Ramos (cell line): ENCODE results near the gene TMEM164.

Experiments used
- in situ Hi-C: fragments of 300-500 bp; cut with MboI; formaldehyde crosslinking; loops from one replicate; pipeline ENCODE4 v1.14.3; 2022; ENCODE audit warnings: low sequenced_read_pairs; ENCODE audit not compliant: unreplicated experiment

TMEM164 gene

DNA sequence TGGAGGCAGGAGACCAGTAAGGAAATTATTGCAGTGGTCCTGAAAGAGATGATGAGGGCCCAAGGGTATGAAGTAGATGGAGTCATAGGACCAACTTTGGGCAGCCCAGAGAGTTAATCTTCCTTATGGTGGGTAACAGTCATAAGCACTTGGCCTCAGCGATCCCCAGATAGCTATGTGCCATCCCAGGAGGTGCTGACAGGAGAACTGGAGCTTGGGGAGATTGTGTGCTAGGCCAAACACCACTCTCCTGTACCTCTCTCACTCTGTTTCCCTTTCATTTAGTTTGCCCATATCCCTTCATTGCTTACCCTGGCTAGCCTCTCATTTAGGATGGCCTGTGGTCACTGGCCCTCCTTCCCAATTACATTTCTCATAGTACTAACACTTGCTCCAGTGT lies 60.0 kb downstream of the TMEM164 start:
- in situ Hi-C loops, result no loop called here

DNA sequence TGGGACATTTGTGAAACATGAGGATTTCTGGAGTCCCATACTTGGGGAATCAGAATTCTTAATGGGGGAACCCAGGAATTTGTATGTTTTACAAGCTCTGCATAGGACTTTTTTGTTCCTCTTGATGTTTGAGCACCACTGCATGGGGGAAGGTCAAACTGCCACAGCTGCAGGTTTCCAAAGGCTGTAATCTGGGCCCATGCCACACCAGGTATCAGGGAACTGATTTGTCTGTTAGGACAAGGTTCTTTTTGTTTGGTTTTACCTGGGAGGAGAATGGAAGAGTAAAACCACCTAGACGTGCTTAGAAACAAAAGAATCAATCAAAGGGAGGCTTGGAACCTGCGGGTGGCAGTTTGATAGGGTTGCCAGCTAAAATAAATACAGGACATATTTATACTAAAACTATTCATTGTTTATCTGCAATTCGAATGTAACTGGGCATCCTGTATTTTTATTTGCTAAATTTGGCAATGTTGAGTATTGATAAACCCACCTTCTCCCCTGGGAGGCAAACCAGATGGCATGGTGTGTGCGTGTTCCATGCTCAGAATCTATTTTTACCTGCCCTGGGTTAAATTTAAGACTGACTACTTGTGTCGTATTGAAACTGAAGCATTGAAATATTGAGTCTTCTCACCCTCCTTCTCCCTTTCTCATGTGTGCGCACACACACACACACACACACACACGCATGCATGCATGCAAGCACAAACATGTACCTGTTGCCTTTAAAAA lies 63.7 kb downstream of the TMEM164 start:
- in situ Hi-C loops, result no loop called here

DNA sequence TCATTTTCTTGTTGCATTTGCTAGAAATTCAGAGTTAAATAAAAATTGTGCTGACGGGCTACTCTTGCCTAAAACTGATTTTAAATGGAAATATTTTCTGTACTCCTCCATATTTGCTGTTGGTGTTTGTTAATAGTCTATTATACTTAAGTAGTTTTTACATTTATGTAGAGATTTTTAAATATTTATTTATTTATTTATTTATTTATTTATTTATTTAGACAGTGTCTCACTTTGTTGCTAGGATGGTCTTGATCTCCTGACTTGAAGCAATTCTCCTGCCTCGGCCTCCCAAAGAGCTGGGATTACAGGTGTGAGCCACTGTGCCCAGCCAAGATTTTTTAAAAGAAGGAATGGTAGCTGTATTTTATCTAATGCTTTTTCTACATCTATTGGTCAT lies 68.1 kb downstream of the TMEM164 start:
- in situ Hi-C loops, result no loop called here

DNA sequence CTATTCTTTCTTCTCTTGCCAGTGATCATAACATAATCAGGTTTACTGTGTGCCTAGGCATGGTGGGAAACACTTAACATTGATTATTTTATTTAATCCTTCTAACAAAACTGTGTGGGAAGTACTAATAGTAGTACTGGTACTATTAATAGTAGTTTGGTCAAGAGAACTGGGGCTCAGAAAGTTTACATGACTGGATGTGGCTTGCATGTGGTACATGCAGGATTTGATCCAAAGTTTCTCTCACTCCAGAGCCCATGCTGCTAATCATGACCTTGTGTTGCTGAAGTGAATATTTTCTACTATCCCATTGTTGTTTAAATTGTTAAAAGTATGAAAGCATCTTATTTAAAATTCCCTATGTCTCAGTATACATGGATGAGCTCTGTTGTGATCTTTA lies 78.4 kb downstream of the TMEM164 start:
- in situ Hi-C loops, result no loop called here

DNA sequence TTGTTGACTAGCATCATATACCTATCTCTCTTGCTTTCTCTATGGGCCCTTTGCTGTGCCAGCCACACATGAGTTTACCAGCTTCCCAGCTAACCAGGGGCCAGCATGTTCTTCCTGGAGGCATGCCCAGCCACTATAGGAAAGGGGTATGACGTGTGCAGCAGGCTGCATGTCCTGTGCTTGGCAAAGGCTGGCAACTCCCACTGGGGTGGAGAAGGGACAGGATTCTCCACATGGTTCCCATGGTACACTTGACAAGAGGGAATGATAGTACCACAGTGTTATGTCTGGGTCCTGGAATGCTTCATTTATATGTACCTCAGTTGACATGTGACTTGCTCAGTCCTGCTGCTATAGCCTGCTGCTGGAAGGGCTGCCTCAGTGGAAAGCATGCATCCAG lies 78.8 kb downstream of the TMEM164 start:
- in situ Hi-C loops, result no loop called here

DNA sequence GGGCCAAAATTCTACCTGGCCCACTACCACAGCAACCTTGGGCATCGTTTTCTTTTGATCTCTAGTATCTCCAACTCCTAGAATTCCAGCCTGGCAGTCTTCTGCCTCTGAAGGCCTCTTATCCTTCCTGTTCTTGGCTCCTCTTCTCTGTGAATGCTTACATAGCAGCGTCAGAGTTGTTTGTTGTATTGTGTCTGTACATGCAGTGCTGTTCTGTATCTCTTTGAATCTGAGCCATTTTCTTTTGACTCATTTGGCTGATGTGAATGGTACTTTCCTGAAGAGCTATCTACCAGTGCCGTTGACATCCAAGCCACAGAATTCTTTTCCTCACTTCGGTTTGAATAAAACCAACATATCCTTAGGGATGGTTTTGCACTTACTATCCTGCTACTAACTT lies 79.2 kb downstream of the TMEM164 start:
- in situ Hi-C loops, result no loop called here

DNA sequence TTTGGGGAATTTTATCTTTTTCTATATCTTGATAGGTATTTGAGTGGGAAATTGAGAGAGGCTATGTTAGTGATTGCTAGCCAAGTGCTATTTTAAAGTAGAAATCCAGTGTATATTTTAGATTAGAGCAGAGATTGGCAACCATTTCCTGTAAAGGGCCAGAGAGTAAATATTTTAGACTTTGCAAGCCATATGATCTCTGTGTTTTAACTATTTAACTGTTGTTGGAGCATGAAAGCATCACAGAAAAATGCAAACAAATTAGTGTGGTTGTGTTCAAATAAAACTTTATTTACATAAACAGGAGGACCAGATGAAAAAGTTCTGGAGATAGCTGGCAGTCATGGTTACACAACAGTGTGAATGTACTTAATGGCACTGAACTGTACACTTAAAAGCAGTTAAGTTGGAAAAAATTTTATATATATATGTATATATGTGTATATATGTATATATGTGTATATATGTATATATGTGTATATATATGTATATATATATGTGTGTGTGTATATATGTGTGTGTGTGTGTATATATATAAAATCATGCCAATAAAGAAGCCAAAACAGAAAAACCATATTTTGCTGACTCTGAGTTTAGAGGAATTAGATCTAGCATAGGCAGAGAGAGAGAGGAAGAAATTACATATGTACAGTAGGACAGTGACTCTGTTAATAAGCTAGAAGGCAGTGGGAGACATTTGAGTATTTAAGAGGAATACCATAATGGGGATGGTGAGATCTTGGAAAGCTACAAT lies 83.4 kb downstream of the TMEM164 start:
- in situ Hi-C loops, result no loop called here

DNA sequence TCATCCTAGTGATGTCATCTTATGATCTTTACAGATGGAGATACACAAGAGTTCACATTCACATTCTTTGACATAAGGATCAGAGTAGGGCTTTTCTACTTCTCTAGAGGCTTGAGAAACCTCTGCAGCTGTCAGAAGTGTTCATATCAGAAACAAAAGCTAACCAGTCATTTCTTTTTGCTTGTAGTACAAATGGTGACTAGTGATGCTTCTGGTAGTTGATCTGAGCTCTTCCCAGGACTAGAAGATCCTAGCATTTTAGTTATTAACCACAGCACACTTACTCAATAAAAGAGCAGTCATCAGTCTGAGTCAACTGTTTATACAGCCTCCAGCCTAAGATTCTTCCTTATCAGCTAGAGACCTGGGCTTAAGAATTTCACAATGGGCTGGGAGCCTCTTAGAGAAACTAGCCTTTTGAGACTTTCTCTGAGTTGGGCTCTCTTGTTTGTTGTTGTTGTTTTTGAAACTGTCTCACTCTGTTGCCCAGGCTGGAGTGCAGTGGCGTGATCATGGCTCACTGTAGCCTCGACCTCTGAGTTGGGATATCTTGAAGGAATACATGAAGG lies 84.1 kb downstream of the TMEM164 start:
- in situ Hi-C loops, result no loop called here

DNA sequence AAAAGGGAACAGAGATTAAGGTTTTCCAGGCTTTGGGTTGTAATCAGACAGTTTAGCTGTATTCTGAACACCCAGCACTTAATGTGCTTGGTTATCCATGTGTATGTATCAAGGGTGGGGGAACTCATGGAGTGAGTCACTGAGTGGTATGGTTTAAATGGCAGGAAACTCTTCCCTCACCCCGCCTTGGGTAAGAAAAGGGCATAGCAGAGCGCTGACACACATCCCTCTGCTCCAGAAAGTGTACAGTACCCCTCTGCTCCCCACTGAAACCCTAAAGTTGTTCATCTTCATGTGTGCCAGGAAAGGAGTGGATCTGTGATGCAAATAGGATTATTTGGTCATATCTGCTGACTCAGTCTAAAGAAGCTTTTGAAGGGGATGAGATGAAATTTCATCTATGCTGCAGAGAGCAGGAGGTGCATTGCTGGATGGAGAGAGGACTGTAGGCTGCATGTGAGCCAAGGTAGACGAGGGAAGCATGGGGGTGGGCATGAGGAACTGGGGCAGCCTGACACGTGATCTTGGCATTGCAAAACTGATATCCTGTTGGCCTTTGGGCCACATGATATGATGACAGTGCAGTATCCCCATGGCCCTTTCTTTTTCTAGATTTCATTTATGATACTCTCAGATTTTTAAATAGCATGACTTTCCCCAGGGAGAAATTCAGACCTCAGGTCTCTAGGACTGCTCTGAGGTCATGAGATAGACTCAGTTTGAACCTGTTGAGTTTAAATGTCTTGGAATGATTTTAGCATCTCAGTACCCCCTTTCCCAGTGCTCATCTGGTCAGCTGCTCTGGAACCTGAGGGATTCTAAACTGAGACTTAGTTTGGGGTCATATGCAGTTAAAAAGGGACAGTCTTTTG lies 84.8 kb downstream of the TMEM164 start:
- in situ Hi-C loops, result no loop called here

DNA sequence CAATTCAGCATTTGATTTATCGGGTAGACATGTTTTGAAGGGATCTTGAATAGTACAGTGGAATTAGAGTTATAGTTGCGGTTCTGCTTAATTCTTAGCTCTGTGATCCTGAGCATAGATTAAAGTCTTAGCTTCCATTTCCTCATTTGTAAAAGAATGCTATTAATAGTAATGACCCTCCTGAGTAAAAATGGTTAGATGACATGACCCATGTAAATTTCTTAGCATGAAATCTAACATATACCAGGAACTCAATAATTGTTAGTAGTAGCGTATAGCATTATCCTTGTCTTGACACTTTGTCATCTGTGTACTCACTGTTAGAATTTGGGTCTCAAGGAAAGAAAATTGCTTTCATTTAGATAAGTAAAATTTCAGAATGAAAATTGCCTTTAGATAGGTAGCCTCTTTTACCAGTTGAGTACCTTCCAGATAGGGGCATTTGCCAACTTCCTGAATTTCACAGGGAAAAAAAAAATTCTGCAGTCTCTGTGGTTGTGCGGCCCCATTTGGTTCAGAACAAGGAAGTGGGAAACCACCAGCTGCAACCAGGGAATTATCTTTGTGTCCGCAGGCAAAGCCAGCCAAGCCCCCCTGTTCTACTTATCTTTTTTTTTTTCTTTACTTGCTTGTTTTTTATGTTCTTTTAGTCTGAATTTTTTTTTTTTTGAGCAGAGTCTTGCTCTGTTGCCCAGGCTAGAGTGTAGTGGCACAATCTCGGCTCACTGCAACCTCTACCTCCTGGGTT lies 86.9 kb downstream of the TMEM164 start:
- in situ Hi-C loops, result no loop called here

DNA sequence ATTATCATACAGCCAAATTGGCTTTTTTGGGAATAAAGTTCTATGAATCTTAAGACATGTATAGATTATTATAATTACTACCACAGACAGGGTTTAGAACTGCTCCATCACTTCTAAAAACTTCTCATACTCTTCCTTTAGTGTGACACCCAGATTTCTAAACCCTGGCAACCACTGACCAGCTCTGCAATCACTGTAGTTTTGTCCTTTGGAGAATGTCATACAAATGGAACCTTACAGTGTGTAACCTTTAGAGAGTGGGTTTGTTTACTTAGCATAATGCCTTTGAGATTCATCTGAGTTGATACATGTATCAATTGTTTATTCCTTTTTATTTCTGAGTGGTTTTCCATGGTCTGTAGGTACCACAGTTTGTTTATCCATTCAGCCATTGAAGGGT lies 95.0 kb downstream of the TMEM164 start:
- in situ Hi-C loops, result no loop called here

DNA sequence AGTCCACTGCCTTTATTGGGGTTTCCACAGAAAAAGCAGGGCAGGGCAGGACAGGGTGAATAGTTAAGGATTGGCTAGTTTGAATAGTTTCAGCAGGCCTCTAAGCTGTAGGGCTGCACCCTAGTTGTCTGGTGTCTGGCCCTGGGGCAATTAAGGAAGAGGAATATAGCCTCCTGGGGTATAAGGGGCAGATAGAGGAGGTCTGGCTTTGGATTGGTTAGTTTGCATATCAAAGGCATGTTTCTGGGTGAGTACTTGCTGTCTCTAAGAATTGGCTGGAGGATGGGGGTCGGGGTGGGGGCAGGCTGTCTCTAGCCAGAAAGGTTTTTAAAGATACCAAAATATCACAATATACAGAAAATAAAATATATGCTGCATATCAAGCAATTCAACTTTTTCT lies 100.4 kb downstream of the TMEM164 start:
- in situ Hi-C loops, result no loop called here

DNA sequence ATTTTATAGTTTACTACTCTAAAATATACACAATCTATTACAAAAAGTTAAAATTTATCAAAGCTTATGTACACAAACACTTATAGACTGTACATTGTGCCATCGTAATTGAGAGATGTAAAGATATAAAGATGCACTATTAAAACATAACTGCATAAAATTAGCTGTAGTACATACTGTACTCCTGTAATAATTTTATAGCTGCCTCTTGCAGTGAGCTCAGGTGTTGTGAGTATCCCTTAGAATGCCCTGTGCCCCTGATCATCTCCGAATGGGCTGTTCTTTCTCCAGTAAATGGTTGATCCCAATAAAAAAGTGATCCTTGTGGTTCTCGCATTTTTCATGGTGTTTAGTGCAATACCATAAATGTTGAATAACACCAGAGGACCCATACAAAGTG lies 101.2 kb downstream of the TMEM164 start:
- in situ Hi-C loops, result no loop called here

DNA sequence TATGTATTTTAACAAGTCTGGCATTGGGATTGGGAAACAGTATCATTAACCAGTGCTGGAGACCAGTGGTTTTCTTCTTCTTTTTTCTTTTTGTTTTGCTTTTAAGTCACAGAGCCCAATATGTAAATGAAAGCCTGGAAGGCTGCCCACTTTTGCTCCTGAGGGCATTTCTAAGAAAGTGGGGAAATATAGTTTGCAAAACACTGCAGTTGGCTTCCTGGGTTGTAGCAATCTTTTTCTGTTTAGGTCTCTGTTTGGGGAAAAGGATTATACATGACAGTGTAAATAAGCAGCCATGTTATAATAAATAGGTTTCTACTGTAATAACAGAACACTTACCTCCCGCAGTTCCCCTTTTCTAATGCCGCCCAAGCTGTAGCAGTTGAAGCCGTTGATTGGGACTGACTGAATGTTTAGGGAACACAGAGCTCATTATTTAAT lies 105.5 kb downstream of the TMEM164 start:
- in situ Hi-C loops, result no loop called here

DNA sequence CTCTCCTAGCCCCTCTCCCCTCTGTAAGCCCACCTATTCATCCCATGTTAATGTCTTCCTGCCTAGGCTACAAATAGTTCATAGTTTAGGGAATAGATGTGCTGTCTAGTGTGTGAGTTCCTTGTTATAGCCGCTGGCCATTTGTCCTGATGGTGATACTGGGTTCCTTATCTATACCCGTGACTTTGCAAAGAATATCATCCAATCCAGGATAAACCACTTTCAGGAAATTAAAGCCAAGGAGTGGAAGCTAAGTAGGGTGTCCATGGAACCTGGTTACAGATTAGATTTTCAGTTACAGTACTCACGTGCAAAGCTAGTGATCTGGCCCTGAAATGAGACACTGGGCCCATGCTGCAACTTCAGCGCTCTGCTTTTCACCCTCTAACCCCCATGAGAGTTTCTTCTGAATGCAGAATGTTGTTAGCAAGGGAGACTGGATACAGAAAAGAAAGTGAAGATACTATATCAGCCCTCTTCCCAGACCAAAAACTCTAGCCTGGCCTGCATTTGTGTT lies 111.4 kb downstream of the TMEM164 start:
- in situ Hi-C loops, result no loop called here

DNA sequence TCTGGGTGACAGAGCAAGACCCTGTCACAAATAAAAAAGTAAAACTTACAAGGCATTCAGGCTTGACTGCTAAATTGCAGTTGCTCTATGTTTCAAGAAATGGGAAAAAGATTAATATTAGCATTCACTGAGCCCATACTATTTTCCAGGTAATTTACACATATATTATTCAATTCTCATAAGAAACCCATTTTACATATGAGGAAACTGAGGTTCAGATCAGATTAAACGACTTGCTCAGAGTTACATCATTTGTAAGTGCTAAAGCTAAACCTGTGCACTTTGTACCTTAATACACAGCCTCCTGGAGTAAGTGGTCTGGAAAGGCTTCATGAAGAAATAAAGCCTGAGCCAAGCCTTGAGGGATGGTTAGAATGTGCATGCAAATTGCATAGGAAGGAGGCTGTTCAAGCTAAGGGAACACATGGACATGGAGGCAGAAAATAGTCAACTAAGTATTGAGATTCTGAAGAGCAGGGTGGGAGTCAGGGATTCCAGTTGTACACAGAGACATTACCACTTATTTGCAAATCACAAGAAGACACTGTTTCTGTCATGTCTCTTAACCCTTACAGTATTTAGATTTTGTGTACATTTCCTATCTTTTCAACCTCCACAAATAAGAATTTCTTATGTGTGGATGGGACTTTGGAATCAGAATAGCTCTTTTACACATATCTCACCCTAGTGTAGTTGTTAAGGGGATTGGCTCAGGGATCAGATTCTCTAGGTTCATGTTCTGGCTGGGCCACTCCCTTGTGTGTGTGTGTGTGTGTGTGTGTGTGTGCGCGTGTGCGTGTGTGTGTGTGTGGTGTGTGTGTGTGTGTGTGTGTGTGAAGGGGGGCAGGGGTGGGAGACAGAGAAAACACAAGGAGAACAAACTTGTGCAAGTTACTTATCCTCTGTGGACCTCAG lies 113.4 kb downstream of the TMEM164 start:
- in situ Hi-C loops, result no loop called here

DNA sequence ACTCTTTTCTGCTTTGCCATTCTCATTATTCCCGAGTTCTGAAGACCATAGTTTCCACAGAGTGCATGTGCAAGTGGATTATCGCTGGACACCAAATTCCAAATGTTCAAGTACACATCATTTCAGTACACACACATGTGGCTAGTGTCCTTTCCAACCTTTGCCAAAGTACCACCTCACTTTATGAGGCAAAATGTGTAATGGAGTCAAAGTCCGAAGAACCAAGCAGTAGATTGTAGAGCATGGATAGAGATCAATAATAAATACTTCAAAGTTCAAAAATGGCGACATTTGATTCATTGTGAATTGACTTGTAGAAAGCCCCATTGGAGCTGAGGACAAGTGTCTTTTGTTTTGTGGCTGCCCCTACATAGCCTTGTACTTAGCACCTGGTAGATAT lies 115.6 kb downstream of the TMEM164 start:
- in situ Hi-C loops, result no loop called here

DNA sequence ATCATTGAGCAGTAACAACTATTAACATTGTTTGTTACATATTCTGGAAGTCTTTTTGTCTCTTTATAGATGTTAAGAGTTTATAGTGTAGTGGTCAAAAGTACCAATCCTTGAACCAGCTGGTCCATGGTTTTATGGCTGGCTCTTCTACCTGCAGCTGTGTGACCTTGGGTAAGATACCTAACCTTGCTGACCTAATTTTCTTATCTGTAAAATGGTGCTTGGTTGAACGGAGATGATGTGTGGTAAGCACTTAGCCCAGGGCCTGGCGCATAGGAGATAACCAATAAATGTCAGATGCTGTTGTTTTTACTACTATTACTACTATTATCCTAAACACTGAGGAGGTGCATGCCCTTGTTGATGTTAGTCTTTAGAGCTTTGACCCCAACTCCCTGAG lies 116.6 kb downstream of the TMEM164 start:
- in situ Hi-C loops, result no loop called here

DNA sequence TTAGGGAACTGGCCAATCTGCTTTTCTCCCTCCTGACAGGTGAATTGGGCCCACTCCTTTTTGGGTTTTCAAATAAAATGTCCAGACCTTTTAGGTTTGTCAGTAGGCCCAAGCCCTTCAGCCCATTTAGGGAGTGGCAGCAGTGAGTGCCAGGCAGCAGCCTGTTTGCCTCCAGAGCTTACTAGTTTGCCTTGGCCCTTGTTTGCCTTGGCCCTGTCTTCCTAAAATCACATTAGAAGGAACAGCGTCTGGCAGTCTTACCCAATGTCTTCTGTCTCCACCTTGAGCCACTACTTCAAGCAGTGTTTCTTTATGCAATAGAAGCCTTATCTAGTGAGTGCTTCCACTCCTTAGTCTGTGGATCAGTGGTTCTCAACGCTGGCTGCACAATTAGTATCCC lies 117.1 kb downstream of the TMEM164 start:
- in situ Hi-C loops, result no loop called here
